SK-N-SH (cell line): ENCODE data around the gene COX10. TPM values are rescaled to one million over a fixed set of nuclear protein-coding genes. Genes with fewer than 3 reads are reported as not detected.

Source experiments
- CTCF ChIA-PET: fragments of 300-600, 350-600 bp; formaldehyde crosslinking; extraction: SDS; loops from one replicate; lab custom pipeline; 2021; lab: Yijun Ruan, JAX
- POLR2A ChIA-PET: fragments of 350-600 bp; sonication (Branson Sonifier 250); formaldehyde crosslinking; extraction: SDS; loops from one replicate; lab custom pipeline; 2020; ENCODE audit warnings: antibody characterized with exemption, inconsistent platforms; lab: Yijun Ruan, JAX
- DNase-seq: peaks from one replicate; pipeline ENCODE4 v3.0.0; 2012
- H2AFZ ChIP-seq: fragments of 200-600 bp; sonication (generic); 2 replicates; pipeline ENCODE4 v1.8.1; 2016; ENCODE audit warnings: antibody characterized with exemption, mild to moderate bottlenecking, low read depth
- H3F3A ChIP-seq: fragments of 200-600 bp; sonication (generic); replicated peaks from 2 replicates; pipeline ENCODE3; 2016; ENCODE audit warnings: antibody characterized with exemption, mild to moderate bottlenecking; ENCODE audit not compliant: insufficient read depth
- H3K27ac ChIP-seq, 2 experiments: fragments of 200-500 bp in 1 of 2; fragments of 200-600 bp in 1 of 2; sonication (Bioruptor generic) in 1 of 2; sonication (generic), shearing (Covaris generic) in 1 of 2; 2 replicates each; pipeline versions ENCODE4 v1.5.1 to v1.6.1; 2014 to 2016; ENCODE audit warnings: low read depth in 2 of 2, inconsistent platforms in 1 of 2, low read length in 1 of 2, mild to moderate bottlenecking in 1 of 2, mixed read lengths in 1 of 2
- H3K27me3 ChIP-seq: fragments of 200-600 bp; sonication (generic), shearing (Covaris generic); 2 replicates; pipeline ENCODE4 v1.6.1; 2016; ENCODE audit warnings: mixed run types; ENCODE audit not compliant: insufficient read depth
- H3K36me3 ChIP-seq, 2 experiments: fragments of 200-500 bp in 1 of 2; fragments of 200-600 bp in 1 of 2; sonication (Bioruptor generic) in 1 of 2; sonication (generic) in 1 of 2; replicated peaks in 1 of 2; 2 replicates each; pipeline versions ENCODE3 to v1.5.1; 2014 to 2016; ENCODE audit warnings: low read length in 1 of 2, mild to moderate bottlenecking in 1 of 2; ENCODE audit not compliant: insufficient read depth in 2 of 2, control insufficient read depth in 1 of 2
- H3K4me1 ChIP-seq, 2 experiments: fragments of 200-500 bp in 1 of 2; fragments of 200-600 bp in 1 of 2; sonication (Bioruptor generic) in 1 of 2; sonication (generic), shearing (Covaris generic) in 1 of 2; 2 replicates each; pipeline versions ENCODE4 v1.5.1 to v1.6.1; 2014 to 2016; ENCODE audit warnings: low read depth in 1 of 2, low read length in 1 of 2, mixed run types in 1 of 2; ENCODE audit not compliant: insufficient read depth in 2 of 2, control insufficient read depth in 1 of 2
- H3K4me2 ChIP-seq: fragments of 200-600 bp; sonication (generic), shearing (Covaris generic); 2 replicates; pipeline ENCODE4 v1.6.1; 2017; ENCODE audit warnings: mixed run types
- H3K4me3 ChIP-seq, 2 experiments: fragments of 200-500 bp in 1 of 2; fragments of 200-600 bp in 1 of 2; sonication (Bioruptor generic) in 1 of 2; sonication (generic), shearing (Covaris generic) in 1 of 2; 2 replicates each; pipeline versions ENCODE4 v1.5.1 to v1.8.1; 2014 to 2016; ENCODE audit warnings: low read depth in 2 of 2, inconsistent platforms in 1 of 2, low read length in 1 of 2, mild to moderate bottlenecking in 1 of 2, mixed read lengths in 1 of 2, moderate library complexity in 1 of 2
- H3K79me2 ChIP-seq: fragments of 200-600 bp; sonication (generic); 2 replicates; pipeline ENCODE4 v1.8.1; 2017; ENCODE audit warnings: mild to moderate bottlenecking; ENCODE audit not compliant: insufficient read depth
- H3K9ac ChIP-seq: fragments of 200-600 bp; sonication (generic); 2 replicates; pipeline ENCODE4 v1.6.1; 2017; ENCODE audit warnings: mixed run types
- H3K9me2 ChIP-seq: fragments of 200-600 bp; sonication (generic); 2 replicates; pipeline ENCODE4 v1.6.1; 2017; ENCODE audit warnings: mixed run types
- H3K9me3 ChIP-seq: fragments of 200-600 bp; sonication (generic); 2 replicates; pipeline ENCODE4 v1.6.1; 2017; ENCODE audit warnings: mixed run types, mild to moderate bottlenecking, moderate library complexity
- H4K20me1 ChIP-seq: fragments of 200-600 bp; sonication (generic); 2 replicates; pipeline ENCODE4 v1.6.1; 2017; ENCODE audit warnings: mild to moderate bottlenecking, mixed run types; ENCODE audit not compliant: insufficient read depth
- EZH2phosphoT487 ChIP-seq: fragments of 200-600 bp; sonication (generic); IDR thresholded peaks from 2 replicates; pipeline ENCODE4 v1.6.1; 2017; ENCODE audit warnings: low read depth, mixed run types, mild to moderate bottlenecking, antibody characterized with exemption, moderate library complexity, borderline replicate concordance
- FOXJ3 ChIP-seq: sonication (generic); formaldehyde crosslinking; IDR thresholded peaks from 2 replicates; pipeline ENCODE4 v1.5.1; 2020; ENCODE audit warnings: mild to moderate bottlenecking, missing genetic modification reagents
- FOXM1 ChIP-seq: IDR thresholded peaks from 2 replicates; pipeline ENCODE4 v1.4.0; 2012; ENCODE audit warnings: low read depth, mild to moderate bottlenecking
- GABPA ChIP-seq: IDR thresholded peaks from 2 replicates; pipeline ENCODE4 v1.4.0; 2012; ENCODE audit warnings: low read depth, mild to moderate bottlenecking
- GATA2 ChIP-seq: sonication (generic); formaldehyde crosslinking; IDR thresholded peaks from 2 replicates; pipeline ENCODE4 v1.5.0; 2020; ENCODE audit warnings: mild to moderate bottlenecking, missing genetic modification reagents
- MXI1 ChIP-seq: IDR thresholded peaks from 2 replicates; pipeline ENCODE4 v1.6.1; 2012; ENCODE audit warnings: mild to moderate bottlenecking, low read depth, low read length, improper control_type of control experiment
- POLR2AphosphoS5 ChIP-seq: IDR thresholded peaks from 2 replicates; pipeline ENCODE4 v1.6.1; 2012; ENCODE audit warnings: low read depth, low read length
- RXRA ChIP-seq: IDR thresholded peaks from 2 replicates; pipeline ENCODE4 v1.4.0; 2012; ENCODE audit warnings: low read depth, mild to moderate bottlenecking, borderline replicate concordance
- SIN3A ChIP-seq: IDR thresholded peaks from 2 replicates; pipeline ENCODE4 v1.6.1; 2012; ENCODE audit warnings: low read depth, mild to moderate bottlenecking, low read length, moderate library complexity, borderline replicate concordance
- SMC3 ChIP-seq: IDR thresholded peaks from 2 replicates; pipeline ENCODE4 v1.6.1; 2012; ENCODE audit warnings: low read depth, low read length, improper control_type of control experiment
- TAF1 ChIP-seq: IDR thresholded peaks from 2 replicates; pipeline ENCODE4 v1.6.1; 2012; ENCODE audit warnings: low read depth, mild to moderate bottlenecking, low read length, moderate library complexity, borderline replicate concordance
- TCF12 ChIP-seq: IDR thresholded peaks from 2 replicates; pipeline ENCODE4 v1.4.0; 2012
- WGBS: methylation state at CpG from one replicate; pipeline ENCODE4 v1.1.6; 2017; ENCODE audit warnings: low lambda C conversion rate; 5-methylcytosine and 5-hydroxymethylcytosine counted together
- polyA plus RNA-seq, 3 experiments: library from polyadenylated mRNA; depleted of rRNA; stranded (reverse); fragments of >200 nt; gene quantifications; 2 replicates each; pipeline ENCODE4 v1.2.3, GENCODE V29; 2012
- TF ChIP-seq, protein P1 (sequence below): fragments of 150-350 bp; IDR thresholded peaks from 2 replicates; pipeline ENCODE4 v1.6.1; 2016; ENCODE audit warnings: mild to moderate bottlenecking, low read depth, low read length
- TF ChIP-seq, protein P2 (sequence below): IDR thresholded peaks from 2 replicates; pipeline ENCODE4; 2012
- TF ChIP-seq, protein P3 (sequence below): fragments of 200-600 bp; sonication (generic); IDR thresholded peaks from 2 replicates; pipeline ENCODE4 v1.6.1; 2017; ENCODE audit warnings: antibody characterized with exemption, mild to moderate bottlenecking, moderate library complexity
- TF ChIP-seq, protein P4 (sequence below): IDR thresholded peaks from 2 replicates; pipeline ENCODE4 v1.4.0; 2012; ENCODE audit warnings: low read depth, borderline replicate concordance
- TF ChIP-seq, protein P5 (sequence below): IDR thresholded peaks from 2 replicates; pipeline ENCODE4 v1.6.1; 2012; ENCODE audit warnings: mild to moderate bottlenecking, low read depth, low read length, moderate library complexity

The COX10 gene
- polyA plus RNA-seq, 1 of the 3 experiments (the other 2 are of a cell fraction) = 8.7 TPM

DNA sequence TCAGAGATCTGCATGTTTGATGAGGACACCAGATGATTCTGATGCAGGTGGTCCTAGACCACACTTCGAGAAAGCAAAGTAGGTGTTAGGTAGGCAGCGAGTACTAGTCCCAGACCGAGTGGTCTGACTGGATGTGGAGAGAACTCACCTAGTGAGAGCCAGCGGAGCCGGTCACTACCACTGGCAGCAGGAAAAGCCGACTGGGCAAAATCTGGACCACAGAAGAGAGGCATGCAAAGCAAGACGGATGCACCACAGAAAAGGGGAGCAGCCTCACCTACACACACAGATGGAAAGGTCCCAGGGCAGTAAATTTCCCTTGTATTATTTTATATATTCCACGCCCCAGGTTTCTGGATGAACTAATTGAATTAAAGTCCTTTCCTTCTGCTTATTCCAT lies 13.5 kb downstream of the COX10 start (continued):
- TF ChIP-seq EZH2phosphoT487 = no peak
- TF ChIP-seq, protein P1, sequence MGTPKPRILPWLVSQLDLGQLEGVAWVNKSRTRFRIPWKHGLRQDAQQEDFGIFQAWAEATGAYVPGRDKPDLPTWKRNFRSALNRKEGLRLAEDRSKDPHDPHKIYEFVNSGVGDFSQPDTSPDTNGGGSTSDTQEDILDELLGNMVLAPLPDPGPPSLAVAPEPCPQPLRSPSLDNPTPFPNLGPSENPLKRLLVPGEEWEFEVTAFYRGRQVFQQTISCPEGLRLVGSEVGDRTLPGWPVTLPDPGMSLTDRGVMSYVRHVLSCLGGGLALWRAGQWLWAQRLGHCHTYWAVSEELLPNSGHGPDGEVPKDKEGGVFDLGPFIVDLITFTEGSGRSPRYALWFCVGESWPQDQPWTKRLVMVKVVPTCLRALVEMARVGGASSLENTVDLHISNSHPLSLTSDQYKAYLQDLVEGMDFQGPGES = no peak
- TF ChIP-seq, protein P2, sequence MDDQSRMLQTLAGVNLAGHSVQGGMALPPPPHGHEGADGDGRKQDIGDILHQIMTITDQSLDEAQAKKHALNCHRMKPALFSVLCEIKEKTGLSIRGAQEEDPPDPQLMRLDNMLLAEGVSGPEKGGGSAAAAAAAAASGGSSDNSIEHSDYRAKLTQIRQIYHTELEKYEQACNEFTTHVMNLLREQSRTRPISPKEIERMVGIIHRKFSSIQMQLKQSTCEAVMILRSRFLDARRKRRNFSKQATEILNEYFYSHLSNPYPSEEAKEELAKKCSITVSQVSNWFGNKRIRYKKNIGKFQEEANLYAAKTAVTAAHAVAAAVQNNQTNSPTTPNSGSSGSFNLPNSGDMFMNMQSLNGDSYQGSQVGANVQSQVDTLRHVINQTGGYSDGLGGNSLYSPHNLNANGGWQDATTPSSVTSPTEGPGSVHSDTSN = no peak
- no peak for TF ChIP-seq FOXM1

DNA sequence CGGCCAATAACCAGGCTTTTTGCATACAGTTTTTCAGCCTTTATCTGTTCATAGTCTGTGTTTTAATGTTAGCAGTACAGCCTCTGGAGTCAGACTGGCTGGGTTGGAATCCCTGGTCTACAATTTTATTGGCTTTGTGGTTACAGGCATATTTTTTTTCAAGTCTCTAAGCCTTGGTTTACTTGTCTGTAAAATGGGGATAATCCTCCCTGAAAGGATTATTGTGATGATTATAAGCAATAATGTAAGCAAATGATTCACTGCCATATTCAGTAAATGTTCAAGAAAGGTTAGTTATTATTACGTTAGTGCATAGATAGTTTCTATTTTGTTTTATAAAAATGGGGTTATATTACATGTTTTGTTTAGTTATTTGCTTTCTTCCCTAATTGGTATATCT lies 15.7 kb downstream of the COX10 start:
- Histone ChIP-seq H3F3A (peaks cover 11% of the 10 kb centered on the region), H3K27ac (no peak overlapping the region), H3K79me2 (peaks cover 49% of the 10 kb centered on the region), H3K9ac (no peak overlapping the region), H3K9me3 (no peaks in the 10 kb centered on the region), H3K4me1 (peaks cover 0 to 4% of the 10 kb centered on the region in 2 experiments; a peak in 2 of 4 replicates), H4K20me1 (no peaks in the 10 kb centered on the region), H3K9me2 (no peaks in the 10 kb centered on the region), H3K4me3 (no peak overlapping the region), H3K36me3 (peaks cover 0 to 5% of the 10 kb centered on the region in 2 experiments), H3K27me3 (no peaks in the 10 kb centered on the region), H3K4me2 (no peak overlapping the region), H2AFZ (no peak overlapping the region)
- ChIA-PET POLR2A (no interaction called here), CTCF (interaction anchor here (1.1 kb wide), 1 partner anchor 12 kb away, joined by 4 read pairs; no protein-coding TSS in a partner anchor)
- no peak for TF ChIP-seq FOXJ3 (CRISPR knock-in tag)
- no peak for TF ChIP-seq GATA2 (CRISPR knock-in tag)
- TF ChIP-seq MXI1 = no peak
- TF ChIP-seq SMC3 = no peak
- no peak for TF ChIP-seq TAF1
- TF ChIP-seq FOXM1 = no peak
- no peak for TF ChIP-seq TCF12
- no peak for TF ChIP-seq GABPA
- TF ChIP-seq, protein P3, sequence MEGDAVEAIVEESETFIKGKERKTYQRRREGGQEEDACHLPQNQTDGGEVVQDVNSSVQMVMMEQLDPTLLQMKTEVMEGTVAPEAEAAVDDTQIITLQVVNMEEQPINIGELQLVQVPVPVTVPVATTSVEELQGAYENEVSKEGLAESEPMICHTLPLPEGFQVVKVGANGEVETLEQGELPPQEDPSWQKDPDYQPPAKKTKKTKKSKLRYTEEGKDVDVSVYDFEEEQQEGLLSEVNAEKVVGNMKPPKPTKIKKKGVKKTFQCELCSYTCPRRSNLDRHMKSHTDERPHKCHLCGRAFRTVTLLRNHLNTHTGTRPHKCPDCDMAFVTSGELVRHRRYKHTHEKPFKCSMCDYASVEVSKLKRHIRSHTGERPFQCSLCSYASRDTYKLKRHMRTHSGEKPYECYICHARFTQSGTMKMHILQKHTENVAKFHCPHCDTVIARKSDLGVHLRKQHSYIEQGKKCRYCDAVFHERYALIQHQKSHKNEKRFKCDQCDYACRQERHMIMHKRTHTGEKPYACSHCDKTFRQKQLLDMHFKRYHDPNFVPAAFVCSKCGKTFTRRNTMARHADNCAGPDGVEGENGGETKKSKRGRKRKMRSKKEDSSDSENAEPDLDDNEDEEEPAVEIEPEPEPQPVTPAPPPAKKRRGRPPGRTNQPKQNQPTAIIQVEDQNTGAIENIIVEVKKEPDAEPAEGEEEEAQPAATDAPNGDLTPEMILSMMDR = no peak
- no peak for TF ChIP-seq RXRA
- TF ChIP-seq, protein P4, sequence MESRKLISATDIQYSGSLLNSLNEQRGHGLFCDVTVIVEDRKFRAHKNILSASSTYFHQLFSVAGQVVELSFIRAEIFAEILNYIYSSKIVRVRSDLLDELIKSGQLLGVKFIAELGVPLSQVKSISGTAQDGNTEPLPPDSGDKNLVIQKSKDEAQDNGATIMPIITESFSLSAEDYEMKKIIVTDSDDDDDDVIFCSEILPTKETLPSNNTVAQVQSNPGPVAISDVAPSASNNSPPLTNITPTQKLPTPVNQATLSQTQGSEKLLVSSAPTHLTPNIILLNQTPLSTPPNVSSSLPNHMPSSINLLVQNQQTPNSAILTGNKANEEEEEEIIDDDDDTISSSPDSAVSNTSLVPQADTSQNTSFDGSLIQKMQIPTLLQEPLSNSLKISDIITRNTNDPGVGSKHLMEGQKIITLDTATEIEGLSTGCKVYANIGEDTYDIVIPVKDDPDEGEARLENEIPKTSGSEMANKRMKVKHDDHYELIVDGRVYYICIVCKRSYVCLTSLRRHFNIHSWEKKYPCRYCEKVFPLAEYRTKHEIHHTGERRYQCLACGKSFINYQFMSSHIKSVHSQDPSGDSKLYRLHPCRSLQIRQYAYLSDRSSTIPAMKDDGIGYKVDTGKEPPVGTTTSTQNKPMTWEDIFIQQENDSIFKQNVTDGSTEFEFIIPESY = no peak
- no peak for TF ChIP-seq POLR2AphosphoS5
- TF ChIP-seq, protein P5, sequence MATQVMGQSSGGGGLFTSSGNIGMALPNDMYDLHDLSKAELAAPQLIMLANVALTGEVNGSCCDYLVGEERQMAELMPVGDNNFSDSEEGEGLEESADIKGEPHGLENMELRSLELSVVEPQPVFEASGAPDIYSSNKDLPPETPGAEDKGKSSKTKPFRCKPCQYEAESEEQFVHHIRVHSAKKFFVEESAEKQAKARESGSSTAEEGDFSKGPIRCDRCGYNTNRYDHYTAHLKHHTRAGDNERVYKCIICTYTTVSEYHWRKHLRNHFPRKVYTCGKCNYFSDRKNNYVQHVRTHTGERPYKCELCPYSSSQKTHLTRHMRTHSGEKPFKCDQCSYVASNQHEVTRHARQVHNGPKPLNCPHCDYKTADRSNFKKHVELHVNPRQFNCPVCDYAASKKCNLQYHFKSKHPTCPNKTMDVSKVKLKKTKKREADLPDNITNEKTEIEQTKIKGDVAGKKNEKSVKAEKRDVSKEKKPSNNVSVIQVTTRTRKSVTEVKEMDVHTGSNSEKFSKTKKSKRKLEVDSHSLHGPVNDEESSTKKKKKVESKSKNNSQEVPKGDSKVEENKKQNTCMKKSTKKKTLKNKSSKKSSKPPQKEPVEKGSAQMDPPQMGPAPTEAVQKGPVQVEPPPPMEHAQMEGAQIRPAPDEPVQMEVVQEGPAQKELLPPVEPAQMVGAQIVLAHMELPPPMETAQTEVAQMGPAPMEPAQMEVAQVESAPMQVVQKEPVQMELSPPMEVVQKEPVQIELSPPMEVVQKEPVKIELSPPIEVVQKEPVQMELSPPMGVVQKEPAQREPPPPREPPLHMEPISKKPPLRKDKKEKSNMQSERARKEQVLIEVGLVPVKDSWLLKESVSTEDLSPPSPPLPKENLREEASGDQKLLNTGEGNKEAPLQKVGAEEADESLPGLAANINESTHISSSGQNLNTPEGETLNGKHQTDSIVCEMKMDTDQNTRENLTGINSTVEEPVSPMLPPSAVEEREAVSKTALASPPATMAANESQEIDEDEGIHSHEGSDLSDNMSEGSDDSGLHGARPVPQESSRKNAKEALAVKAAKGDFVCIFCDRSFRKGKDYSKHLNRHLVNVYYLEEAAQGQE = no peak
- no peak for TF ChIP-seq SIN3A
- no peak for DNase-seq
- 84% methylated on average over 2 of the region's 2 CpGs for WGBS
